ENCODE results near the gene DCDC2. TPM values are rescaled to one million over a fixed set of nuclear protein-coding genes. Genes with fewer than 3 reads are reported as not detected.
A peak's percentile ranks its signal among the peaks of the same experiment; 100 is the strongest.

DCDC2 gene
- total RNA-seq, 4 donors from 2014 or later, result not detected

DNA sequence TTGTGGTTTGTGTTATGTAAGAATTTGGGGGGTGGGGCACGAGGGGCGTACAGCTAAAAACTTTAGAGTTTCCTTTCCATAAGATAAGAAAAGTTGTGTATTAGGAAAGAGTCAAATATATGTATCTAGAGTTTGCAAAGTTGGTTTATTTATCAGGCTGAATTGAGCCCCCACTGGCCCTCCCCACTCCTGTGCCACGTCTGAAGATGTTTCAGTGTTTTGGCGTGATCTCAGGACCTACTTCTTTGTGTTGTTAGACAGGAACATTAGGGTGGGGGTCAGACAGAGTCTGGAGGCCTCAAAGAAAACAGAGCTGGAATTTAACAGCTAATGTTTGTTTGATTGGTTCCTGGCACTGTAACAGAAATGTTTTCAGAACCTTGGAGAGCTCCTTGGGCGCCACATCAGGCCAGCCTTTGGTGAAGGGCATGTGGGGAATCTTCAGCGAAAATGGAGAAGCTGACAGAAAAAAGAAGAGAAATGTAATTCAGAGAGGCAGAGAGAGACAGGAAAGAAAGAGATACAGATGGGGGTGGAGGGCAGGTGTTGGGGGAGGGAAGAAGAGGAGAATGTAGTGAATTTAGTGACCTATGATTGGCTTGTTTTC lies 231.2 kb downstream of the DCDC2 start:
- TF ChIP-seq, protein P1, sequence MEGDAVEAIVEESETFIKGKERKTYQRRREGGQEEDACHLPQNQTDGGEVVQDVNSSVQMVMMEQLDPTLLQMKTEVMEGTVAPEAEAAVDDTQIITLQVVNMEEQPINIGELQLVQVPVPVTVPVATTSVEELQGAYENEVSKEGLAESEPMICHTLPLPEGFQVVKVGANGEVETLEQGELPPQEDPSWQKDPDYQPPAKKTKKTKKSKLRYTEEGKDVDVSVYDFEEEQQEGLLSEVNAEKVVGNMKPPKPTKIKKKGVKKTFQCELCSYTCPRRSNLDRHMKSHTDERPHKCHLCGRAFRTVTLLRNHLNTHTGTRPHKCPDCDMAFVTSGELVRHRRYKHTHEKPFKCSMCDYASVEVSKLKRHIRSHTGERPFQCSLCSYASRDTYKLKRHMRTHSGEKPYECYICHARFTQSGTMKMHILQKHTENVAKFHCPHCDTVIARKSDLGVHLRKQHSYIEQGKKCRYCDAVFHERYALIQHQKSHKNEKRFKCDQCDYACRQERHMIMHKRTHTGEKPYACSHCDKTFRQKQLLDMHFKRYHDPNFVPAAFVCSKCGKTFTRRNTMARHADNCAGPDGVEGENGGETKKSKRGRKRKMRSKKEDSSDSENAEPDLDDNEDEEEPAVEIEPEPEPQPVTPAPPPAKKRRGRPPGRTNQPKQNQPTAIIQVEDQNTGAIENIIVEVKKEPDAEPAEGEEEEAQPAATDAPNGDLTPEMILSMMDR (IDR thresholded peaks at IDR 0.05), result no peak
- TF ChIP-seq EP300 (IDR thresholded peaks at IDR 0.05) (no peak), POLR2A (IDR thresholded peaks at IDR 0.05) (no peak)
- DNase-seq (ENCODE audit: low spot score in 2 of 2), result peak in 1 of 2 donors; percentile 20
- peaks cover 0 to 8% (median 0%) of the 10 kb centered on the region in 4 donors for H3K4me1 ChIP-seq
- WGBS, 2 donors, result 3 to 4% methylated on average over 6 of the region's 6 CpGs
- no peaks in the 10 kb centered on the region for H3K9me3 ChIP-seq
- no peak overlapping the region for H3K27ac ChIP-seq
- no peak overlapping the region for H3K4me3 ChIP-seq
- no peaks in the 10 kb centered on the region for H3K36me3 ChIP-seq
- H3K27me3 ChIP-seq, result peaks cover 0 to 8% of the 10 kb centered on the region in 2 donors

DNA sequence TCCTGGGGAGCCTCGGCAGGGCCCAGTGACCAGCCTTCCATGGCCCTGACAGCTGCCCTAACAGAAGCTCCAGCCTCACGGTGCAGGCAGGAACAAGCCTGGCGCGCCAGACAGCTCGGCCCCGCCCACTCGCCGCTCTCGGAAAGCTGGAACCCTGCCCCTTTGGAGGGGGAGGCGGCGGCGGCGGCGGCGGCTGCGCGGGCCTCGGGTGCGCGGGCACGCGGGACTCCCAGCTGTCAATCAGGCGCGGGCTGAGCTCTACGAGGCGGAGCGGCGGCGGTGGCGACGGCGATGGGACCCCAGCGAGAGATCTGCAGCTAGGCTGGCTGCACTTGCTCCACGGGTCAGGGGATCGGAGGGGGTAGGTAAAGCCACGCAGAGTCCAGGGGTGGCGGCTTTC lies 231.9 kb downstream of the DCDC2 start, which contains the start of gene NRSN1:
Gene NRSN1 (plus strand): TSS at position 236 of the 400 bp plus-strand sequence. CDS start 8,113 bp downstream, outside the sequence.
- no peak for DNase-seq (ENCODE audit: low spot score in 2 of 2)
- Histone ChIP-seq H3K36me3 (no peaks in the 10 kb centered on the region), H3K4me3 (no peak within 1 kb of the TSS), H3K27me3 (peaks cover 0 to 8% of the 10 kb centered on the region in 2 donors), H3K9me3 (no peaks in the 10 kb centered on the region), H3K27ac (no peak within 1 kb of the TSS), H3K4me1 (peaks cover 0 to 8% (median 0%) of the 10 kb centered on the region in 4 donors)
- no peak for TF ChIP-seq POLR2A (IDR thresholded peaks at IDR 0.05)
- TF ChIP-seq, protein P1 (IDR thresholded peaks at IDR 0.05), result no peak
- no peak for TF ChIP-seq EP300 (IDR thresholded peaks at IDR 0.05)
- 2 to 3% methylated on average over 16 to 37 of the region's 37 CpGs for WGBS, 2 donors

DNA sequence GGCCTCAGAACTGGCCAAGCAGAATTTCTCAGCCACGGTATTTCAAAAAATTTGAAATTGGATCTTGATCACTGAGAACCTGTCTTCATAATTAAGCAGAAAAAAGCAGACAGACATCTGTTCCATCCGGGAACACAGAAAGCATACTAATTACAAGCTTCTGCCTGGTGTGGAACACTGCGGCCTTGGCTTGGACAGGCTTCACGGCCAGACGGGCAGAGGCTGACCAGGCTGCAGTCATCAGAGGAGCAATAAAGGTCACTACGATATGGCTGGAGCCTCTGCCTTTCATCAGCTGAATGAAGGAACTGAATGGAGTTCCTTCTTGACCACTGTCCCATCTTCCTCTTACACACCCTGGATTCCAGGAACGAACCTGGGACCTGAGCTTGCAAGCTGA lies 235.7 kb downstream of the DCDC2 start:
- H3K9me3 ChIP-seq, result no peaks in the 10 kb centered on the region
- no peak overlapping the region for H3K27ac ChIP-seq
- 52 to 53% methylated on average over 7 of the region's 7 CpGs for WGBS, 2 donors
- peaks cover 0 to 8% (median 0%) of the 10 kb centered on the region in 4 donors for H3K4me1 ChIP-seq
- H3K27me3 ChIP-seq, result peaks cover 0 to 8% of the 10 kb centered on the region in 2 donors
- H3K4me3 ChIP-seq, result no peak overlapping the region
- H3K36me3 ChIP-seq, result no peaks in the 10 kb centered on the region
- TF ChIP-seq POLR2A (IDR thresholded peaks at IDR 0.05) (no peak), EP300 (IDR thresholded peaks at IDR 0.05) (no peak)
- TF ChIP-seq, protein P1 (IDR thresholded peaks at IDR 0.05), result no peak
- no peak for DNase-seq (ENCODE audit: low spot score in 2 of 2)

Small RNAs within 50 kb of the gene (small RNA-seq; reads per million reads assigned to genes)
- gene RF00218 (not detected), gene RNU6-391P (not detected)

Other genes with a start within 250 kb of the DCDC2 start
- gene NRSN1, start 231.8 kb downstream of the DCDC2 start, total RNA-seq, result not detected
- gene MRS2, start 44.9 kb upstream of the DCDC2 start, total RNA-seq, result 10 to 100 TPM; 22.8 to 36.1 (median 27.5) TPM
- gene GPLD1, start 131.5 kb upstream of the DCDC2 start, total RNA-seq, result 1 to 10 TPM; 2.7 to 3.6 (median 3.0) TPM
- 10 to 100 TPM in 3 of 4 donors, 1 to 10 TPM in 1; 7.8 to 12.0 (median 11.5) TPM for gene ALDH5A1, start 136.9 kb upstream of the DCDC2 start, total RNA-seq

Measured in tibial nerve (tissue), 4 donors.